Ovary (tissue), 9 donors: ENCODE results near the gene DPF3. TPM values are rescaled to one million over a fixed set of nuclear protein-coding genes. Genes with fewer than 3 reads are reported as not detected.
A peak's percentile ranks its signal among the peaks of the same experiment; 100 is the strongest.

Experiments
- DNase-seq, 5 donors: peaks; one replicate each; pipeline ENCODE4 v3.0.0-alpha.2; 2019 to 2020
- H3K27ac ChIP-seq, 2 donors: fragments of 200-600 bp; one replicate each; pipeline versions ENCODE4 v1.5.1 to v1.8.0; 2019 to 2022
- H3K27me3 ChIP-seq: fragments of 200-600 bp; one replicate; pipeline ENCODE4 v1.8.0; 2022
- H3K36me3 ChIP-seq: fragments of 200-600 bp; sonication (generic); one replicate; pipeline ENCODE4 v1.5.1; 2019
- H3K4me1 ChIP-seq: one replicate; pipeline ENCODE4 v1.8.1; 2013; ENCODE audit warnings: mild to moderate bottlenecking, moderate library complexity; ENCODE audit not compliant: insufficient read depth
- H3K4me3 ChIP-seq: fragments of 200-600 bp; sonication (generic); one replicate; pipeline ENCODE4 v1.5.1; 2017
- H3K9me3 ChIP-seq, 2 donors: fragments of 200-600 bp in 1 of 2; sonication (generic) in 1 of 2; one replicate each; pipeline versions ENCODE4 v1.5.1 to v1.8.1; 2013 to 2019; ENCODE audit warnings: mild to moderate bottlenecking in 1 of 2, moderate library complexity in 1 of 2
- EP300 ChIP-seq: sonication (generic); formaldehyde crosslinking; IDR thresholded peaks from one replicate; pipeline ENCODE4 v1.6.1; 2017; ENCODE audit warnings: antibody characterized with exemption
- POLR2A ChIP-seq: fragments of 450-650 bp; IDR thresholded peaks from one replicate; pipeline ENCODE4 v1.6.1; 2017; ENCODE audit warnings: antibody characterized with exemption, mild to moderate bottlenecking, moderate library complexity
- WGBS, 3 donors: extraction: QIAGEN DNeasy Blood & Tissue Kit in 1 of 3; methylation state at CpG; one replicate each; pipeline versions ENCODE4 v1.1.5 to v1.1.7; 2013 to 2017; 5-methylcytosine and 5-hydroxymethylcytosine counted together
- intact Hi-C, 4 donors: fragments of 100-400 bp; cut with DNase I; formaldehyde crosslinking; loops; one replicate each; pipeline versions ENCODE4 v1.11.0 to v1.15.1; 2022 to 2023
- polyA plus RNA-seq, 2 donors: library from polyadenylated mRNA; stranded (reverse); fragments of 200-250 nt in 1 of 2; fragments of 350-450 nt in 1 of 2; fragmentation: Illumina TruSeq in 1 of 2; extraction: RNeasy Lipid Tissue Mini Kit (QIAGEN cat#74804) in 1 of 2; gene quantifications; one replicate each; pipeline ENCODE4 v1.2.3, GENCODE V29; 2013 to 2014
- total RNA-seq, 7 donors: library from RNA; depleted of rRNA in 2 of 7; stranded (reverse); fragments of >200 nt in 2 of 7; fragmentation: NEBNext Ultra II Directional in 3 of 7; extraction: Animal tissue kit (Norgen Biotek cat#: 25700) in 3 of 7; gene quantifications; one replicate each; pipeline versions ENCODE4 v1.1.0 to v1.2.4, GENCODE V29; 2016 to 2023
- TF ChIP-seq, protein P1 (sequence below), 3 donors: fragments of 450-650 bp in 2 of 3; fragments of 200-600 bp in 1 of 3; IDR thresholded peaks; one replicate each; pipeline versions ENCODE4 v1.5.1 to v1.8.0; 2016 to 2022; ENCODE audit warnings: antibody characterized with exemption in 3 of 3, mild to moderate bottlenecking in 1 of 3
- donor health status: DM: no; HTN: no; CAD: no; lungs with moderate emphysema.
- donor health status: DM: no; HTN: no; CAD: no.
- donor health status: Bipolar disorder and iron deficiency.
- donor health status: DM: yes; HTN: yes; CAD: no.
- donor health status: DM: no; HTN: no; CAD: no.
- donor health status: DM: yes; HTN: yes; CAD: no.

DPF3 gene
- total and polyA plus RNA-seq, 9 donors: 6.3 to 34.4 (median 21.9) TPM

DNA sequence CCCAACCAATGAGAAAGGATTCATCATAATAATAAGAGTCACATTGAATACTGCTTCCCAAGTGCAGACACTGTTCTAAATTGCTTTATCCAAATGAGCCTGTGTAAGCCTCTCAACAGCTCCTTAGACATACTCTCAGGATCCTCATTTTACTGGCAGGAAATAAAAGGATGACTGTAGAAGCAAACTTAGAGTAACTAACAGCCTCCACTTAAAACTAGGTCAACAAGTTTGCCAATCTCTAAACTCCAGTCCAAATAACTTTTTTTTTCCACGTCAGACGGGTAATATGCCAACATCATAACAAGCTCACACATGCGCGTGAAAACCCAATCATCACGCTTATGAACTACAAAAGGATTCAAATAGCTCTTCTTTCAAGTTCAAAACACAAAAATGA, 15.3 kb upstream of the DPF3 start:
- no peaks in the 10 kb centered on the region for H3K36me3 ChIP-seq
- WGBS, 3 donors: 9 to 22% (median 14%) methylated on average over 5 of the region's 5 CpGs

DNA sequence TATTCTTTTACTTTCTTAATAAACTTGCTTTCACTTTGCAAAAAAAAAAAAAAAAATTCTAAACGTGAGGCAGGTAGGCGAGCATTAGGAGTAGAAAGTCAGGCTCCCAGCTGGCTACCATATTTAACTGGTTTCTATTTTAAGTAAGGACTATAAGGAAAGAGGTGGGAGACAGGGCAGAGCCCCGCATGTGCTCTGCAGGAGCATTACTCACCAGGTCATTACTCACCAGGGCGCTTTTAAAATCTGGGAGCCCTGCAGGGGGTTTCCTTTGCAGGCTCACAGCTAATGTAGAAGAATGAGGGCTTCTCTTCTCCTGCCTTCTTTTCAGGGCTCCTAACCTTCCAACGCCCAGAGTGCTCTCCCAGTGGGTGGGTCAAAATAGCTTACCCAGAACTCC, 14.0 kb upstream of the DPF3 start:
- Histone ChIP-seq H3K4me3 (no peak overlapping the region), H3K27ac (no peak overlapping the region), H3K9me3 (no peaks in the 10 kb centered on the region), H3K36me3 (no peaks in the 10 kb centered on the region), H3K27me3 (no peaks in the 10 kb centered on the region), H3K4me1 (peaks cover 11% of the 10 kb centered on the region)
- 34 to 36% (median 35%) methylated on average over 5 of the region's 5 CpGs for WGBS, 3 donors
- TF ChIP-seq EP300 (no peak), POLR2A (no peak)
- TF ChIP-seq, protein P1, sequence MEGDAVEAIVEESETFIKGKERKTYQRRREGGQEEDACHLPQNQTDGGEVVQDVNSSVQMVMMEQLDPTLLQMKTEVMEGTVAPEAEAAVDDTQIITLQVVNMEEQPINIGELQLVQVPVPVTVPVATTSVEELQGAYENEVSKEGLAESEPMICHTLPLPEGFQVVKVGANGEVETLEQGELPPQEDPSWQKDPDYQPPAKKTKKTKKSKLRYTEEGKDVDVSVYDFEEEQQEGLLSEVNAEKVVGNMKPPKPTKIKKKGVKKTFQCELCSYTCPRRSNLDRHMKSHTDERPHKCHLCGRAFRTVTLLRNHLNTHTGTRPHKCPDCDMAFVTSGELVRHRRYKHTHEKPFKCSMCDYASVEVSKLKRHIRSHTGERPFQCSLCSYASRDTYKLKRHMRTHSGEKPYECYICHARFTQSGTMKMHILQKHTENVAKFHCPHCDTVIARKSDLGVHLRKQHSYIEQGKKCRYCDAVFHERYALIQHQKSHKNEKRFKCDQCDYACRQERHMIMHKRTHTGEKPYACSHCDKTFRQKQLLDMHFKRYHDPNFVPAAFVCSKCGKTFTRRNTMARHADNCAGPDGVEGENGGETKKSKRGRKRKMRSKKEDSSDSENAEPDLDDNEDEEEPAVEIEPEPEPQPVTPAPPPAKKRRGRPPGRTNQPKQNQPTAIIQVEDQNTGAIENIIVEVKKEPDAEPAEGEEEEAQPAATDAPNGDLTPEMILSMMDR (IDR thresholded peaks at IDR 0.05): no peak
- intact Hi-C loops: loop anchor here in 1 of 4 donors (2.0 to 5.0 kb wide), 2 partner anchors 34 to 391 kb away; no protein-coding TSS in a partner anchor
- DNase-seq: no peak

More for the DNA sequence above, 15.3 kb upstream of the DPF3 start:
- peak overlapping the region in 1 of 2 donors; percentile 3 for H3K27ac ChIP-seq
- intact Hi-C loops: loop anchor here in 1 of 4 donors (5.0 kb wide), 1 partner anchor 33 kb away; no protein-coding TSS in a partner anchor
- DNase-seq: no peak
- H3K27me3 ChIP-seq: no peaks in the 10 kb centered on the region
- H3K4me3 ChIP-seq: no peak overlapping the region
- peaks cover 11% of the 10 kb centered on the region for H3K4me1 ChIP-seq
- no peak for TF ChIP-seq POLR2A
- TF ChIP-seq, protein P1 (IDR thresholded peaks at IDR 0.05): no peak
- no peak for TF ChIP-seq EP300
- H3K9me3 ChIP-seq: no peaks in the 10 kb centered on the region

DNA sequence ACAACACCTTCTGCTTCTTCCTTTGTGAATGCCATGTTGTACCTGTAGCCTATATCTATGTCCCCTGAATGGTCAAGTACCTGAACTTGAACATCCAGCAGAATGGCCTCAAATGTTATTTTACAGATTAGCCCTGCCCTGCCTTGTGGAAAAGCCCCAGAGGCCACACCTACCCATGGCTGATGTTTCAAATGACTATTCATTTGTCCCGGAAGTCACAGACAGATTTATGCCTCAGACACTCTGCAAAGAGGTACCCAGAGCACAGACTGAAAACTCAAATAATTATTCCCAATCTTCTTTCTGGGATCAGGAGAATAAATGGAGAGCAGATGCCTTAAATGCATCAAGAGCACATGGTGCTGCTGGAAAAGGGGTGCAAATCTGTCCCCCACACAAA, 13.0 kb upstream of the DPF3 start:
- no peaks in the 10 kb centered on the region for H3K36me3 ChIP-seq
- H3K4me3 ChIP-seq: no peak overlapping the region
- WGBS, 3 donors: 32 to 36% (median 35%) methylated on average over 1 of the region's 1 CpG
- no peaks in the 10 kb centered on the region for H3K27me3 ChIP-seq
- H3K27ac ChIP-seq: no peak overlapping the region
- DNase-seq: no peak
- TF ChIP-seq, protein P1 (IDR thresholded peaks at IDR 0.05): no peak
- TF ChIP-seq EP300: no peak
- no peak for TF ChIP-seq POLR2A
- intact Hi-C loops: loop anchor here in 1 of 4 donors (2.0 to 5.0 kb wide), 2 partner anchors 35 to 390 kb away; no protein-coding TSS in a partner anchor
- no peaks in the 10 kb centered on the region for H3K9me3 ChIP-seq
- H3K4me1 ChIP-seq: peaks cover 11% of the 10 kb centered on the region

DNA sequence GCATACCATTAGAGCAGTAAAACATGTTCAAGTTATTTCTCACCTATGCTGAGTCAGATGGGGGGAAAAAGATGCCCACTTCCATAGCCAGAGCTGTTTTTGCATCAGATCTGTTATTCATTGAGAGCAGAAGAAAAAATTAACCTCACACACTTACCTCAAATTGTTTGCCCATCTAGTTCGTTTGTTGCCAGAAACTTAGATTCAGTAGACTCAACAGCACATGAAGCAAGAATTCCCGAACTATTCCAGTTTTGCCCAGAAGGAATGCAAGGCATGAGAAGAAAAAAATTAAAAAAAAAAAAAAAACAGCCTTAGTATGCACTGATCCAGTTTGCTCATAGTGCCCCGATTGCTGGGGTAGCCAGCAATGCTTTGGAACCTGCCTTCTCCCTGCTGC, 12.4 kb upstream of the DPF3 start:
- no peak for DNase-seq
- H3K36me3 ChIP-seq: no peaks in the 10 kb centered on the region
- WGBS, 3 donors: 1 to 9% (median 6%) methylated on average over 3 of the region's 3 CpGs
- H3K9me3 ChIP-seq: no peaks in the 10 kb centered on the region
- H3K27ac ChIP-seq: no peak overlapping the region
- H3K27me3 ChIP-seq: no peaks in the 10 kb centered on the region
- TF ChIP-seq, protein P1 (IDR thresholded peaks at IDR 0.05): no peak
- no peak for TF ChIP-seq EP300
- no peak for TF ChIP-seq POLR2A
- intact Hi-C loops: loop anchor here in 1 of 4 donors (2.0 to 5.0 kb wide), 2 partner anchors 36 to 390 kb away; no protein-coding TSS in a partner anchor
- no peak overlapping the region for H3K4me3 ChIP-seq
- H3K4me1 ChIP-seq: peaks cover 11% of the 10 kb centered on the region
